Testis (tissue), 3 donors: Measurements from ENCODE around the gene MCCD1. TPM values are rescaled to one million over a fixed set of nuclear protein-coding genes. Genes with fewer than 3 reads are reported as not detected.

Source experiments
- DNase-seq: peaks from one replicate; pipeline ENCODE4 v3.0.0-alpha.2; 2019
- H3K27ac ChIP-seq, 2 donors: fragments of 200-600 bp; sonication (generic); one replicate each; pipeline ENCODE4 v1.5.1; 2019
- H3K27me3 ChIP-seq: fragments of 200-600 bp; sonication (generic); one replicate; pipeline ENCODE4 v1.5.1; 2019
- H3K36me3 ChIP-seq: fragments of 200-600 bp; sonication (generic); one replicate; pipeline ENCODE4 v1.5.1; 2017; ENCODE audit warnings: low read depth; ENCODE audit errors: missing control alignments
- H3K4me1 ChIP-seq: fragments of 200-600 bp; sonication (generic); one replicate; pipeline ENCODE4 v1.5.1; 2019
- H3K4me3 ChIP-seq, 2 donors: fragments of 200-600 bp; sonication (generic); one replicate each; pipeline ENCODE4 v1.5.1; 2017 to 2019
- H3K9me3 ChIP-seq: fragments of 200-600 bp; sonication (generic); one replicate; pipeline ENCODE4 v1.5.1; 2017
- POLR2A ChIP-seq: fragments of 450-650 bp; IDR thresholded peaks from one replicate; pipeline ENCODE4 v1.6.1; 2017; ENCODE audit warnings: antibody characterized with exemption, mild to moderate bottlenecking, moderate library complexity
- WGBS, 2 donors: methylation state at CpG; one replicate each; pipeline ENCODE4 v1.1.5; 2018; 5-methylcytosine and 5-hydroxymethylcytosine counted together
- intact Hi-C: fragments of 100-400 bp; cut with DNase I; formaldehyde crosslinking; loops from one replicate; pipeline ENCODE4 v1.15.1; 2023; ENCODE audit warnings: low total_unique reads
- polyA plus RNA-seq: library from polyadenylated mRNA; stranded (reverse); fragments of 350-450 nt; fragmentation: Illumina TruSeq; extraction: RNeasy Lipid Tissue Mini Kit (QIAGEN cat#74804); gene quantifications from one replicate; pipeline ENCODE4 v1.2.3, GENCODE V29; 2014; ENCODE audit warnings: low read depth, low replicate concordance; ENCODE audit not compliant: insufficient read depth
- total RNA-seq, 2 donors: library from RNA; depleted of rRNA; stranded (reverse); fragments of >200 nt; gene quantifications; one replicate each; pipeline ENCODE4 v1.2.3, GENCODE V29; 2016
- TF ChIP-seq, protein P1 (sequence below), 3 experiments: fragments of 450-650 bp in 2 of 3; fragments of 200-600 bp in 1 of 3; sonication (generic) in 1 of 3; IDR thresholded peaks; one replicate each; pipeline ENCODE4 v1.5.1; 2016 to 2019; ENCODE audit warnings: antibody characterized with exemption in 3 of 3, mild to moderate bottlenecking in 2 of 3, moderate library complexity in 1 of 3

Gene MCCD1
- total and polyA plus RNA-seq, 3 donors from 2014 or later = not detected

DNA sequence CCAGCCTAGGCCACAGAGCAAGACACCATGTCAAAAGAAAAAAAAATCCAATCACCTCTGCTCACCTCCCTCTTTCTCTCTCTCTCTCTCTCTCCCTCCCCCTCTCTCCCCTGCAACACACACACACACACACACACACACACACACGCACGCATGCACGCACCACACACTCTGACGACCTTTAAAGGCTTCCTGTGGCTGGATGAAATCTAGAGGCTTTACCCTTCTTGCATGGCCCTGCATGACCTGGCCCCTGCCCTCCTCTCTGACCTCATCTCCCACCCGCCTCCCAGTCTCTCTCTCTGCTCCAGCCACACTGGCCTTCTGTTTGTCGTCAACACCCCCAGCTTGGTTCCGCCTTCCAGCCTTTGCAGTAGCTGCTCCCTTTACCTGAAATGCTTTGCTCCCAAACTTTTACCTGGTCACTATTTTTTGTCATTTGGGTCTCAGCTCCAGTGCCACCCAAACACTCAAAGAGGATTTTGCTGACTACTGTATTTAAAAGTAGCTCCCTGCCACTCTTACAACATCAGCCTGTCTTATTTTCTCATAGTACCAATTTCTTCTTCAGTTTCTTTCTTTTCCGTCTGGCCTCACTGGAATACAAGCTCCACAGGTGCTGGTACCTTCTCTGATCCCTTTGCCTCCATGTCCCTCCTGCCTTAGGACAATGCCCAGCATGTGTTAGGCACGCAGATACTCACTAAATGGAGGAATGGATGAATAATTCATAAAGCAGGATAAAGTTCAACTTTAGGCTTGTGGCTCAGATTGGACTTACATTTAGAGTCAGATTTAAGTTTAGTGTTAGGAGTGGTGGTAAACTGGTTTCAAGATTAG is 39.0 kb downstream of the MCCD1 start:
- 52 to 66% methylated on average over 7 to 9 of the region's 9 CpGs for WGBS, 2 donors
- Histone ChIP-seq H3K9me3 (no peaks in the 10 kb centered on the region), H3K4me1 (no peaks in the 10 kb centered on the region), H3K36me3 (no peaks in the 10 kb centered on the region), H3K27me3 (no peaks in the 10 kb centered on the region), H3K27ac (no peak overlapping the region), H3K4me3 (no peak overlapping the region)
- TF ChIP-seq, protein P1, sequence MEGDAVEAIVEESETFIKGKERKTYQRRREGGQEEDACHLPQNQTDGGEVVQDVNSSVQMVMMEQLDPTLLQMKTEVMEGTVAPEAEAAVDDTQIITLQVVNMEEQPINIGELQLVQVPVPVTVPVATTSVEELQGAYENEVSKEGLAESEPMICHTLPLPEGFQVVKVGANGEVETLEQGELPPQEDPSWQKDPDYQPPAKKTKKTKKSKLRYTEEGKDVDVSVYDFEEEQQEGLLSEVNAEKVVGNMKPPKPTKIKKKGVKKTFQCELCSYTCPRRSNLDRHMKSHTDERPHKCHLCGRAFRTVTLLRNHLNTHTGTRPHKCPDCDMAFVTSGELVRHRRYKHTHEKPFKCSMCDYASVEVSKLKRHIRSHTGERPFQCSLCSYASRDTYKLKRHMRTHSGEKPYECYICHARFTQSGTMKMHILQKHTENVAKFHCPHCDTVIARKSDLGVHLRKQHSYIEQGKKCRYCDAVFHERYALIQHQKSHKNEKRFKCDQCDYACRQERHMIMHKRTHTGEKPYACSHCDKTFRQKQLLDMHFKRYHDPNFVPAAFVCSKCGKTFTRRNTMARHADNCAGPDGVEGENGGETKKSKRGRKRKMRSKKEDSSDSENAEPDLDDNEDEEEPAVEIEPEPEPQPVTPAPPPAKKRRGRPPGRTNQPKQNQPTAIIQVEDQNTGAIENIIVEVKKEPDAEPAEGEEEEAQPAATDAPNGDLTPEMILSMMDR (IDR thresholded peaks at IDR 0.05) = no peak
- TF ChIP-seq POLR2A = no peak
- intact Hi-C loops = no loop called here
- no peak for DNase-seq

DNA sequence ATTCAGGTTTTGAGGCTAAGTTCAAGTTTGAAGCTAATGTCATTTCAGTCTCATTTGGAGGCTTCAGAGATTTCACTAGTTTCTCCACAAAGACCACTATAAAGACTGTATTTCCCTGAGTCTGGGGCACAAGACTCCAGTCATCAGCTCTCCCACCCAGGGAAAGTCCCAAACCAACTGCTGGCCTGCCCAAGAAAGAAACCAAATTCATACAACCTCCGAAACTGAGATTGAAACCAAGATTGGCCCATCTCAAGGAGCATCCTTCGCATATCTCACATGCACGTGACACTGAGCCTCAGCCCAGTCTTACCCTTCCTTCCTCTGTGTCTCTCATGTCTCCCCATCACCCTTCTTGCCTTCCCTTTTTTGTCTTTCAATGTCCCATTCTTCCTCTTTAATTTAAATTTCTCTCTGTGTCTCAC is 39.8 kb downstream of the MCCD1 start:
- no peak overlapping the region for H3K4me3 ChIP-seq
- DNase-seq = no peak
- no peaks in the 10 kb centered on the region for H3K4me1 ChIP-seq
- no peak for TF ChIP-seq POLR2A
- TF ChIP-seq, protein P1 (IDR thresholded peaks at IDR 0.05) = no peak
- 76 to 82% methylated on average over 3 of the region's 3 CpGs for WGBS, 2 donors
- no peaks in the 10 kb centered on the region for H3K9me3 ChIP-seq
- no peak overlapping the region for H3K27ac ChIP-seq
- no peaks in the 10 kb centered on the region for H3K27me3 ChIP-seq
- intact Hi-C loops = no loop called here
- no peaks in the 10 kb centered on the region for H3K36me3 ChIP-seq

DNA sequence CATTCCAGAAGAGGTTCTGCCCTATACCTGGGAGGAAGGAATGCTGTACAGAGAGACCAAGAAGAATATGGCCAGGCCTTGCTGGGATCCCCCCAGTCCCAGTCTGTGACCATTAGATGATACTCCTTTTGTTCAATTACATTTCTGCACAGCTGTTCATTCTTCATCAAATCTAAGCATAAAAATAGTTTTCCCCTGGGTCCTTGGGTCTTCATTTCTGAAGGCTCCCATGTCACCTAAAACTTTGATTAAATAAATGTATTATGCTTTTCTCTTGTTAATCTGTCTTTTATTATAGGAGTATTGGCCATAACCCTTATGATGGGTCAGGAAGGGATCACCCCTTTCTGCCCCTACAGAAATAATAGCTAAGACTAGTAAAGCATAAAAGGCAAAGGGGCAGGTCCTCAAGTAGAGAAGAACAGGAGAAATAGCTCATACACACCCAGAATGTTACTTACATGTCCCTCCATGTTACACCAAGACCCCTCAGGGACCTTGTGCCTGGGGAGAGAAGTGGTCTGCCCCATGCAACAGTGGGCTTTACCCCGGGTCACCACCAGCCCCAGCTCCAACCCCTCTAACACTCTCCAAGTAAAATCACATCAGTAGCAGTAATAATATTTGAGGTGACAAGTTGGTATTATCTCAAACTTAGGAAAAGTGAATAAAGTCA is 41.2 kb downstream of the MCCD1 start:
- H3K27ac ChIP-seq = no peak overlapping the region
- intact Hi-C loops = no loop called here
- no peak overlapping the region for H3K4me3 ChIP-seq
- DNase-seq = no peak
- WGBS, 2 donors = 86 to 87% methylated on average over 1 of the region's 1 CpG
- no peaks in the 10 kb centered on the region for H3K9me3 ChIP-seq
- H3K4me1 ChIP-seq = no peaks in the 10 kb centered on the region
- no peaks in the 10 kb centered on the region for H3K36me3 ChIP-seq
- no peaks in the 10 kb centered on the region for H3K27me3 ChIP-seq
- no peak for TF ChIP-seq POLR2A
- TF ChIP-seq, protein P1 (IDR thresholded peaks at IDR 0.05) = no peak

DNA sequence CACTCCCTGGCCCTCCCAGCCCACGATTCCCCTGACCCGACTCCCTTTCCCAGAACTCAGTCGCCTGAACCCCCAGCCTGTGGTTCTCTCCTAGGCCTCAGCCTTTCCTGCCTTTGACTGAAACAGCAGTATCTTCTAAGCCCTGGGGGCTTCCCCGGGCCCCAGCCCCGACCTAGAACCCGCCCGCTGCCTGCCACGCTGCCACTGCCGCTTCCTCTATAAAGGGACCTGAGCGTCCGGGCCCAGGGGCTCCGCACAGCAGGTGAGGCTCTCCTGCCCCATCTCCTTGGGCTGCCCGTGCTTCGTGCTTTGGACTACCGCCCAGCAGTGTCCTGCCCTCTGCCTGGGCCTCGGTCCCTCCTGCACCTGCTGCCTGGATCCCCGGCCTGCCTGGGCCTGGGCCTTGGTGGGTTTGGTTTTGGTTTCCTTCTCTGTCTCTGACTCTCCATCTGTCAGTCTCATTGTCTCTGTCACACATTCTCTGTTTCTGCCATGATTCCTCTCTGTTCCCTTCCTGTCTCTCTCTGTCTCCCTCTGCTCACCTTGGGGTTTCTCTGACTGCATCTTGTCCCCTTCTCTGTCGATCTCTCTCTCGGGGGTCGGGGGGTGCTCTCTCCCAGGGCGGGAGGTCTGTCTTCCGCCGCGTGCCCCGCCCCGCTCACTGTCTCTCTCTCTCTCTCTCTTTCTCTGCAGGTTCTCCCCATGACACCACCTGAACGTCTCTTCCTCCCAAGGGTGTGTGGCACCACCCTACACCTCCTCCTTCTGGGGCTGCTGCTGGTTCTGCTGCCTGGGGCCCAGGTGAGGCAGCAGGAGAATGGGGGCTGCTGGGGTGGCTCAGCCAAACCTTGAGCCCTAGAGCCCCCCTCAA is 43.5 kb downstream of the MCCD1 start, which contains the start of gene LTA:
LTA (plus strand) TSS at position 249 of the 871 bp plus-strand sequence; CDS start at position 703, 454 bp downstream.
- WGBS, 2 donors = 90 to 91% methylated on average over 27 of the region's 27 CpGs

More for the DNA sequence above, 43.5 kb downstream of the MCCD1 start, which contains the start of gene LTA:
- Histone ChIP-seq H3K36me3 (no peaks in the 10 kb centered on the region), H3K9me3 (no peaks in the 10 kb centered on the region), H3K27ac (no peak within 1 kb of the TSS), H3K4me1 (no peaks in the 10 kb centered on the region), H3K27me3 (no peaks in the 10 kb centered on the region), H3K4me3 (no peak within 1 kb of the TSS)
- no peak for TF ChIP-seq POLR2A
- TF ChIP-seq, protein P1 (IDR thresholded peaks at IDR 0.05) = no peak
- intact Hi-C loops = no loop called here
- DNase-seq = no peak
